H7 (cell line): ENCODE results near the gene CST3. TPM values are rescaled to one million over a fixed set of nuclear protein-coding genes. Genes with fewer than 3 reads are reported as not detected.
"Not testable (repeated sequence)": the region's sequence is repeated elsewhere in the genome, so short reads cannot be mapped to it uniquely, and the experiment has no call there.

ENCODE experiments used
- DNase-seq: peaks from one replicate; pipeline ENCODE4 v3.0.0; 2012
- H3K27me3 ChIP-seq: 2 replicates; pipeline ENCODE4 v1.6.0; 2011; ENCODE audit warnings: mild to moderate bottlenecking, low read length; ENCODE audit not compliant: control insufficient read depth, insufficient read depth
- H3K36me3 ChIP-seq: replicated peaks from 2 replicates; pipeline ENCODE4 v1.5.1; 2011; ENCODE audit warnings: low read length; ENCODE audit not compliant: control insufficient read depth, insufficient read depth
- H3K4me3 ChIP-seq: 2 replicates; pipeline ENCODE4 v1.5.1; 2011; ENCODE audit warnings: low read depth, mild to moderate bottlenecking, control low read depth, low read length, moderate library complexity; ENCODE audit not compliant: insufficient read depth
- total RNA-seq: library from RNA; depleted of rRNA; stranded (reverse); fragments of >200 nt; shearing (Covaris generic); gene quantifications from 2 replicates; pipeline ENCODE4 v1.2.3, GENCODE V29; 2014

Gene CST3
- total RNA-seq, 1 experiment from 2014 or later: 104 TPM

- H3K4me3 ChIP-seq: no peak overlapping the region
- H3K27me3 ChIP-seq: no peaks in the 10 kb centered on the region
- H3K36me3 ChIP-seq: no peaks in the 10 kb centered on the region
- no peak for DNase-seq
Measured at GRCh38 chr20:23641936-23642751, 4.4 kb upstream of the CST3 start.

GRCh38 chr20:23640671-23641667, 3.2 kb upstream of the CST3 start:
- H3K36me3 ChIP-seq: no peaks in the 10 kb centered on the region
- no peak overlapping the region for H3K4me3 ChIP-seq
- no peak for DNase-seq
- peaks cover 4% of the 10 kb centered on the region; the same call in 1 of the 2 replicates for H3K27me3 ChIP-seq

GRCh38 chr20:23640018-23640601, 2.4 kb upstream of the CST3 start:
- no peak overlapping the region for H3K4me3 ChIP-seq
- H3K36me3 ChIP-seq: no peaks in the 10 kb centered on the region
- no peak for DNase-seq
- H3K27me3 ChIP-seq: peaks cover 4% of the 10 kb centered on the region; the same call in 1 of the 2 replicates

- H3K4me3 ChIP-seq: no peak overlapping the region
- DNase-seq: no peak
- peaks cover 4% of the 10 kb centered on the region; the same call in 1 of the 2 replicates for H3K27me3 ChIP-seq
- H3K36me3 ChIP-seq: no peaks in the 10 kb centered on the region
Measured at GRCh38 chr20:23639490-23639958, 1.8 kb upstream of the CST3 start.

- Histone ChIP-seq H3K4me3 (peak overlapping the region; percentile 21; the same call in 1 of the 2 replicates), H3K27me3 (peaks cover 4% of the 10 kb centered on the region; the same call in 1 of the 2 replicates), H3K36me3 (no peaks in the 10 kb centered on the region)
- no peak for DNase-seq
Measured at GRCh38 chr20:23638309-23638708, 554 bp upstream of the CST3 start.

- no peaks in the 10 kb centered on the region; the same call in 1 of the 2 replicates for H3K36me3 ChIP-seq
- peaks cover 4% of the 10 kb centered on the region; the same call in 1 of the 2 replicates for H3K27me3 ChIP-seq
- peak overlapping the region; percentile 84 for H3K4me3 ChIP-seq
- DNase-seq: no peak
Measured at GRCh38 chr20:23636908-23637281, 860 bp downstream of the CST3 start.

- Histone ChIP-seq H3K4me3 (peak overlapping the region; percentile 84), H3K36me3 (no peaks in the 10 kb centered on the region; the same call in 1 of the 2 replicates), H3K27me3 (peaks cover 4% of the 10 kb centered on the region; the same call in 1 of the 2 replicates)
- no peak for DNase-seq
Measured at GRCh38 chr20:23636182-23636907, 1.4 kb downstream of the CST3 start.

- not testable (repeated sequence) for H3K4me3 ChIP-seq, H3K36me3 ChIP-seq, H3K27me3 ChIP-seq, DNase-seq
Measured at GRCh38 chr20:23635768-23636090, 2.0 kb downstream of the CST3 start.

GRCh38 chr20:23634985-23635767, 2.6 kb downstream of the CST3 start:
- Histone ChIP-seq H3K27me3 (peaks cover 4% of the 10 kb centered on the region; the same call in 1 of the 2 replicates), H3K4me3 (no peak overlapping the region), H3K36me3 (no peaks in the 10 kb centered on the region; the same call in 1 of the 2 replicates)
- DNase-seq: no peak

GRCh38 chr20:23634044-23634801, 3.5 kb downstream of the CST3 start:
- H3K36me3 ChIP-seq: no peaks in the 10 kb centered on the region; the same call in 1 of the 2 replicates
- peaks cover 4% of the 10 kb centered on the region; the same call in 1 of the 2 replicates for H3K27me3 ChIP-seq
- no peak for DNase-seq
- no peak overlapping the region for H3K4me3 ChIP-seq

- Histone ChIP-seq H3K27me3 (peaks cover 4% of the 10 kb centered on the region; the same call in 1 of the 2 replicates), H3K4me3 (no peak overlapping the region), H3K36me3 (no peaks in the 10 kb centered on the region; the same call in 1 of the 2 replicates)
- DNase-seq: no peak
Measured at GRCh38 chr20:23632711-23633573, 4.8 kb downstream of the CST3 start.
